Measurements from ENCODE around the gene MYBPH.

MYBPH gene

GRCh38 chr1:203150511-203151297 is 24.9 kb downstream of the MYBPH start:
- Mint-ChIP-seq H3K4me3 (no peak overlapping the region), H3K9me3 (no peaks in the 10 kb centered on the region), H3K36me3 (ENCODE audit: low read depth) (no peaks in the 10 kb centered on the region), H3K27ac (peak overlapping the region; percentile 16), H3K27me3 (ENCODE audit: low read depth, poor library complexity) (peaks cover 1% of the 10 kb centered on the region), H3K4me1 (peaks cover 75% of the 10 kb centered on the region)
- no peak for TF ChIP-seq CTCF (IDR thresholded peaks at IDR 0.05)
- no peak for DNase-seq

GRCh38 chr1:203149188-203149840 is 26.3 kb downstream of the MYBPH start:
- DNase-seq = no peak
- Mint-ChIP-seq H3K4me3 (no peak overlapping the region), H3K36me3 (ENCODE audit: low read depth) (no peaks in the 10 kb centered on the region), H3K27me3 (ENCODE audit: low read depth, poor library complexity) (no peaks in the 10 kb centered on the region), H3K9me3 (no peaks in the 10 kb centered on the region), H3K27ac (peak overlapping the region; percentile 27), H3K4me1 (peaks cover 74% of the 10 kb centered on the region)
- no peak for TF ChIP-seq CTCF (IDR thresholded peaks at IDR 0.05)

- Mint-ChIP-seq H3K4me1 (peaks cover 73% of the 10 kb centered on the region), H3K27ac (no peak overlapping the region), H3K4me3 (no peak overlapping the region), H3K27me3 (ENCODE audit: low read depth, poor library complexity) (peaks cover 2% of the 10 kb centered on the region), H3K9me3 (peaks cover 2% of the 10 kb centered on the region), H3K36me3 (ENCODE audit: low read depth) (peaks cover 2% of the 10 kb centered on the region)
- TF ChIP-seq CTCF (IDR thresholded peaks at IDR 0.05) = no peak
- no peak for DNase-seq
Measured at GRCh38 chr1:203148579-203148978, 27.0 kb downstream of the MYBPH start.

- peaks cover 5% of the 10 kb centered on the region for H3K9me3 Mint-ChIP-seq
- no peak overlapping the region for H3K27ac Mint-ChIP-seq
- H3K4me3 Mint-ChIP-seq = no peak overlapping the region
- H3K4me1 Mint-ChIP-seq = peaks cover 70% of the 10 kb centered on the region
- peak; percentile 30 for TF ChIP-seq CTCF (IDR thresholded peaks at IDR 0.05)
- H3K36me3 Mint-ChIP-seq (ENCODE audit: low read depth) = peaks cover 4% of the 10 kb centered on the region
- no peak for DNase-seq
- H3K27me3 Mint-ChIP-seq (ENCODE audit: low read depth, poor library complexity) = peaks cover 4% of the 10 kb centered on the region
Measured at GRCh38 chr1:203148127-203148526, 27.5 kb downstream of the MYBPH start.

- peaks cover 4% of the 10 kb centered on the region for H3K36me3 Mint-ChIP-seq (ENCODE audit: low read depth)
- no peak for DNase-seq
- no peak overlapping the region for H3K27ac Mint-ChIP-seq
- peaks cover 62% of the 10 kb centered on the region for H3K4me1 Mint-ChIP-seq
- TF ChIP-seq CTCF (IDR thresholded peaks at IDR 0.05) = no peak
- H3K4me3 Mint-ChIP-seq = no peak overlapping the region
- H3K27me3 Mint-ChIP-seq (ENCODE audit: low read depth, poor library complexity) = peaks cover 4% of the 10 kb centered on the region
- H3K9me3 Mint-ChIP-seq = peaks cover 5% of the 10 kb centered on the region
Measured at GRCh38 chr1:203147376-203147775, 28.2 kb downstream of the MYBPH start.
